ENCODE measurements around the gene NFIA. TPM values are rescaled to one million over a fixed set of nuclear protein-coding genes. Genes with fewer than 3 reads are reported as not detected.
A peak's percentile ranks its signal among the peaks of the same experiment; 100 is the strongest.

The NFIA gene
- total RNA-seq, 1 donor from 2014 or later, result 68.1 TPM

- no peak for DNase-seq
Measured at GRCh38 chr1:61374156-61374555, 291.8 kb downstream of the NFIA start.

GRCh38 chr1:61375082-61375880, 292.9 kb downstream of the NFIA start:
- no peak for DNase-seq

- DNase-seq, result no peak
Measured at GRCh38 chr1:61376151-61376550, 293.8 kb downstream of the NFIA start.

- no peak for DNase-seq
Measured at GRCh38 chr1:61377242-61377958, 295.0 kb downstream of the NFIA start.

GRCh38 chr1:61378494-61379180, 296.3 kb downstream of the NFIA start:
- no peak for DNase-seq

GRCh38 chr1:61379693-61380092, 297.3 kb downstream of the NFIA start:
- DNase-seq, result no peak

GRCh38 chr1:61380561-61380960, 298.2 kb downstream of the NFIA start:
- DNase-seq, result no peak

- no peak for DNase-seq
Measured at GRCh38 chr1:61386323-61386722, 304.0 kb downstream of the NFIA start.

GRCh38 chr1:61386770-61387169, 304.4 kb downstream of the NFIA start:
- DNase-seq, result no peak

- no peak for DNase-seq
Measured at GRCh38 chr1:61387829-61388228, 305.5 kb downstream of the NFIA start.

- DNase-seq, result no peak
Measured at GRCh38 chr1:61388566-61388965, 306.2 kb downstream of the NFIA start.

GRCh38 chr1:61389194-61389925, 307.0 kb downstream of the NFIA start:
- DNase-seq, result no peak

- DNase-seq, result no peak
Measured at GRCh38 chr1:61389926-61390845, 307.8 kb downstream of the NFIA start.

- DNase-seq, result no peak
Measured at GRCh38 chr1:61391730-61392129, 309.4 kb downstream of the NFIA start.

- DNase-seq, result no peak
Measured at GRCh38 chr1:61392409-61393242, 310.3 kb downstream of the NFIA start.

- no peak for DNase-seq
Measured at GRCh38 chr1:61393575-61393974, 311.2 kb downstream of the NFIA start.

GRCh38 chr1:61395146-61395800, 312.9 kb downstream of the NFIA start:
- DNase-seq, result peak; percentile 92

- no peak for DNase-seq
Measured at GRCh38 chr1:61397495-61397894, 315.1 kb downstream of the NFIA start.

- peak; percentile 83 for DNase-seq
Measured at GRCh38 chr1:61397935-61398334, 315.6 kb downstream of the NFIA start.

- DNase-seq, result peak; percentile 84
Measured at GRCh38 chr1:61399199-61399598, 316.8 kb downstream of the NFIA start.
